Astrocyte of the cerebellum (primary cell): ENCODE results near the gene CD226.
"Not testable (repeated sequence)": the region's sequence is repeated elsewhere in the genome, so short reads cannot be mapped to it uniquely, and the experiment has no call there.

Source experiments
- DNase-seq: peaks from one replicate; pipeline ENCODE4 v3.0.0-alpha.2; 2011; ENCODE audit warnings: low read depth
- H3K4me3 ChIP-seq: 2 replicates; pipeline ENCODE4 v1.5.1; 2011; ENCODE audit warnings: mild to moderate bottlenecking, low read depth, low read length, moderate library complexity
- in situ Hi-C: cut with HindIII; loops from 2 replicates; pipeline ENCODE4 v1.10.0; 2017; ENCODE audit warnings: low sequenced_read_pairs
- TF ChIP-seq, protein P1 (sequence below): IDR thresholded peaks from 2 replicates; pipeline ENCODE4 v1.5.1; 2012; ENCODE audit warnings: low read length, low read depth, moderate library complexity, mild to moderate bottlenecking; ENCODE audit errors: missing control alignments

CD226 gene

DNA sequence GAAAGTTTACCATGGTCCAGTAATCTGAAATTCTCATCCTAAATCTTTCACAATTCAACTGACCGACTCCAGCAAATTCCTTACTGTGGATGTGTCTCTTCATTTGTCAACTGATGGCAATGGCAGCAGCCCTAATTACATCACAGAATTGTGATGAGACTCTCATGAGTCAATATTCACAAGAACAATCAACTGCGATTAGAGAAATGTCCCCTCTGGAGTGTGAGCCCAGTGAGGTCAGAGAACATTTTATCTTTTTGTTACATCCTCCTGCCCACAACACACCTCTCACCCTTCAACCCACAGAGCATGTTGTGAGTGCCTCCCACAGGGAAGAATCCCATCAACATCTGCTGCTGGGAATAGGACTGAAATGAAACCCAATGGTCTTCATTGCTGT, 73.6 kb downstream of the CD226 start:
- in situ Hi-C loops, result no loop called here
- DNase-seq, result no peak
- TF ChIP-seq, protein P1, sequence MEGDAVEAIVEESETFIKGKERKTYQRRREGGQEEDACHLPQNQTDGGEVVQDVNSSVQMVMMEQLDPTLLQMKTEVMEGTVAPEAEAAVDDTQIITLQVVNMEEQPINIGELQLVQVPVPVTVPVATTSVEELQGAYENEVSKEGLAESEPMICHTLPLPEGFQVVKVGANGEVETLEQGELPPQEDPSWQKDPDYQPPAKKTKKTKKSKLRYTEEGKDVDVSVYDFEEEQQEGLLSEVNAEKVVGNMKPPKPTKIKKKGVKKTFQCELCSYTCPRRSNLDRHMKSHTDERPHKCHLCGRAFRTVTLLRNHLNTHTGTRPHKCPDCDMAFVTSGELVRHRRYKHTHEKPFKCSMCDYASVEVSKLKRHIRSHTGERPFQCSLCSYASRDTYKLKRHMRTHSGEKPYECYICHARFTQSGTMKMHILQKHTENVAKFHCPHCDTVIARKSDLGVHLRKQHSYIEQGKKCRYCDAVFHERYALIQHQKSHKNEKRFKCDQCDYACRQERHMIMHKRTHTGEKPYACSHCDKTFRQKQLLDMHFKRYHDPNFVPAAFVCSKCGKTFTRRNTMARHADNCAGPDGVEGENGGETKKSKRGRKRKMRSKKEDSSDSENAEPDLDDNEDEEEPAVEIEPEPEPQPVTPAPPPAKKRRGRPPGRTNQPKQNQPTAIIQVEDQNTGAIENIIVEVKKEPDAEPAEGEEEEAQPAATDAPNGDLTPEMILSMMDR, result no peak
- no peak overlapping the region for H3K4me3 ChIP-seq

- in situ Hi-C loops, result no loop called here
Measured at GRCh38 chr18:69872661-69873060, 75.0 kb downstream of the CD226 start.

GRCh38 chr18:69871363-69871762, 76.3 kb downstream of the CD226 start:
- in situ Hi-C loops, result no loop called here
- no peak overlapping the region for H3K4me3 ChIP-seq
- DNase-seq, result no peak
- TF ChIP-seq, protein P1, result no peak

More at GRCh38 chr18:69872661-69873060, 75.0 kb downstream of the CD226 start:
- H3K4me3 ChIP-seq, result no peak overlapping the region
- no peak for DNase-seq
- TF ChIP-seq, protein P1, result no peak

GRCh38 chr18:69870736-69871135, 76.9 kb downstream of the CD226 start:
- no peak overlapping the region for H3K4me3 ChIP-seq
- no peak for DNase-seq
- TF ChIP-seq, protein P1, result no peak
- in situ Hi-C loops, result no loop called here

- DNase-seq, result no peak
- no peak overlapping the region for H3K4me3 ChIP-seq
- in situ Hi-C loops, result no loop called here
- TF ChIP-seq, protein P1, result no peak
Measured at GRCh38 chr18:69866212-69866611, 81.5 kb downstream of the CD226 start.

DNA sequence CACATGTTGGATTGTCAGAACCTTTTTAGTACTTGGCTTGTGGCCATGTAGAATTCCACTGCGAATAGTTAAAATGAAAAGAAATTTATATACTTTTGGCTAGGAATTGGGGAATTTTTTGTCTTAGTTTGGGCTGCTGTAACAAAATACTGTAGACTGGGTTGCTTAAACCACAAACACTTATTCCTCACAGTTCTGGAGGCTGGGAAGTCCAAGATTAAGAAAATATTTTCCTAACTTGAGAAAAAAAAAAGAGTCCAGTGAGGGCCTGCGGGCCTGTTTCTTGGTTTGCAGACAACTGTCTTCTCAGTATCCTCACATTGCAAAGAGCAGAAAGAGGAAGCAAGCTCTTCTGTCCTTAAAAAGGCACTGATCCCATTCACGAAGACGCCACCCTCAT, 81.9 kb downstream of the CD226 start:
- H3K4me3 ChIP-seq, result no peak overlapping the region
- DNase-seq, result no peak
- TF ChIP-seq, protein P1, result no peak
- in situ Hi-C loops, result no loop called here

- DNase-seq, in situ Hi-C loops: not testable (repeated sequence)
Measured at GRCh38 chr18:69864802-69865201, 82.9 kb downstream of the CD226 start.

More at GRCh38 chr18:69864802-69865201, 82.9 kb downstream of the CD226 start:
- not testable (repeated sequence) for H3K4me3 ChIP-seq
